ENCODE results near the gene RBBP8. TPM values are rescaled to one million over a fixed set of nuclear protein-coding genes. Genes with fewer than 3 reads are reported as not detected.

RBBP8 gene
- total RNA-seq, 1 donor from 2014 or later, result 30.4 TPM

DNA sequence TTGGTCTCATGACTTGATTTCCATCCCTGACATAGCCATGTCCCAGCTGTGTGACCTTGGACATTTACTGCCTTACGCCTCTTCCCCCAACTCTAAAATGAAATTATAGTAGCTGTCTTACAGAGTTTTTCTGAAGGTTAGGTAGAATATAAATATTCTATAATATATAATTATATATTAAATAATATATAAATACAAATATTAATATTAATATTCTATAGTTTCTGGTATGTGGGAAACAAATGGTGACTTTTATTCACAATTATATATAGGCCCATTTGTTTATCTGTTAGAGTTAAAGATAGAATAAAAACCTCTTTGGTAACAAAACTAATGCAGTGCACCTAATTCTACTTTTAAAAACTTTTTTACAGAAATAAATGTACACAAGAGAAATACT lies 1.7 kb downstream of the RBBP8 start:
- H3K27me3 ChIP-seq, result no peaks in the 10 kb centered on the region
- intact Hi-C loops (cut with DNase I), result no loop called here
- DNase-seq (no peak), ATAC-seq (no peak)
- TF ChIP-seq, protein P1, sequence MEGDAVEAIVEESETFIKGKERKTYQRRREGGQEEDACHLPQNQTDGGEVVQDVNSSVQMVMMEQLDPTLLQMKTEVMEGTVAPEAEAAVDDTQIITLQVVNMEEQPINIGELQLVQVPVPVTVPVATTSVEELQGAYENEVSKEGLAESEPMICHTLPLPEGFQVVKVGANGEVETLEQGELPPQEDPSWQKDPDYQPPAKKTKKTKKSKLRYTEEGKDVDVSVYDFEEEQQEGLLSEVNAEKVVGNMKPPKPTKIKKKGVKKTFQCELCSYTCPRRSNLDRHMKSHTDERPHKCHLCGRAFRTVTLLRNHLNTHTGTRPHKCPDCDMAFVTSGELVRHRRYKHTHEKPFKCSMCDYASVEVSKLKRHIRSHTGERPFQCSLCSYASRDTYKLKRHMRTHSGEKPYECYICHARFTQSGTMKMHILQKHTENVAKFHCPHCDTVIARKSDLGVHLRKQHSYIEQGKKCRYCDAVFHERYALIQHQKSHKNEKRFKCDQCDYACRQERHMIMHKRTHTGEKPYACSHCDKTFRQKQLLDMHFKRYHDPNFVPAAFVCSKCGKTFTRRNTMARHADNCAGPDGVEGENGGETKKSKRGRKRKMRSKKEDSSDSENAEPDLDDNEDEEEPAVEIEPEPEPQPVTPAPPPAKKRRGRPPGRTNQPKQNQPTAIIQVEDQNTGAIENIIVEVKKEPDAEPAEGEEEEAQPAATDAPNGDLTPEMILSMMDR (IDR thresholded peaks at IDR 0.05), result no peak
- no peaks in the 10 kb centered on the region for H3K9me3 ChIP-seq
- no peak overlapping the region for H3K4me3 ChIP-seq
- H3K4me1 ChIP-seq, result no peaks in the 10 kb centered on the region
- no peak overlapping the region for H3K27ac ChIP-seq
- H3K36me3 ChIP-seq, result peaks cover 15% of the 10 kb centered on the region

DNA sequence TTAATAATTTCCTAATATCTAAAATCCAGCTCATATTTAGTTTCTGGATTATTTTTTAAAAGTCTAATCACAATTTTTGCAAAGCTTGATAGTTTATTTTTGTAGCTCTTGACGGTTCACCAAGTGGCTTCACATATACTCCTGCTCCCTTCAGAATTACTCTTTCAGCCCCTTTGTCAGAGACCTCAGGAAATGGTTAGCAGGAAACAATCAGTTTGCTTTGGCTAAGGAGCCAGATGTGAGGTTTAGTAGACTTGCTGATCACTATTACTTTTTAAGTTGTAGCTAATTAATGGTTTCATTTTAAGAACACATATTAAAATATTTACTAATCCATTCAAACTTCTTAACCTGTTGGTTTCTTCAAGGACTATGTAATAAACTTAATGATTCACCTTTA lies 2.3 kb downstream of the RBBP8 start:
- DNase-seq, result no peak
- Histone ChIP-seq H3K36me3 (peaks cover 15% of the 10 kb centered on the region), H3K27me3 (no peaks in the 10 kb centered on the region), H3K4me3 (no peak overlapping the region), H3K4me1 (no peaks in the 10 kb centered on the region), H3K27ac (no peak overlapping the region), H3K9me3 (no peaks in the 10 kb centered on the region)
- TF ChIP-seq, protein P1 (IDR thresholded peaks at IDR 0.05), result no peak
- no peak for ATAC-seq
- intact Hi-C loops (cut with DNase I), result no loop called here

DNA sequence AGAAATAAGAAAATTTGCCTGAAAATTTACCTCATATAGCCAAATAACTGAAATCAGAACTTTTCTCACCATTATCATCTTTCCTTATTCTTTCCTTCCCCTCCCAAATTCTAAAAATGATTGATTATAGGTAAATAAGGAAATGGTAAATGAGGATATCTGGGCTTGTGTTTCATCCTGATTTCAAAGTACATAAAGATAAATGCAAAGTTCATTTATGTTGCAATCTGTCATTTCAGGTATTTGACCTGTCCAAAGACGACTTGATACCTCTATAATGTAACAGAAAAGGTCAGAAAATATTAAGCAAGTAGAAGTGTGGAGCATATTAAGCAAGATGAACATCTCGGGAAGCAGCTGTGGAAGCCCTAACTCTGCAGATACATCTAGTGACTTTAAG lies 3.4 kb downstream of the RBBP8 start:
- no peak for DNase-seq
- H3K4me3 ChIP-seq, result no peak overlapping the region
- no peaks in the 10 kb centered on the region for H3K27me3 ChIP-seq
- H3K36me3 ChIP-seq, result peaks cover 16% of the 10 kb centered on the region
- no peak for ATAC-seq
- H3K27ac ChIP-seq, result no peak overlapping the region
- no peaks in the 10 kb centered on the region for H3K9me3 ChIP-seq
- TF ChIP-seq, protein P1 (IDR thresholded peaks at IDR 0.05), result no peak
- H3K4me1 ChIP-seq, result no peaks in the 10 kb centered on the region
- intact Hi-C loops (cut with DNase I), result no loop called here

DNA sequence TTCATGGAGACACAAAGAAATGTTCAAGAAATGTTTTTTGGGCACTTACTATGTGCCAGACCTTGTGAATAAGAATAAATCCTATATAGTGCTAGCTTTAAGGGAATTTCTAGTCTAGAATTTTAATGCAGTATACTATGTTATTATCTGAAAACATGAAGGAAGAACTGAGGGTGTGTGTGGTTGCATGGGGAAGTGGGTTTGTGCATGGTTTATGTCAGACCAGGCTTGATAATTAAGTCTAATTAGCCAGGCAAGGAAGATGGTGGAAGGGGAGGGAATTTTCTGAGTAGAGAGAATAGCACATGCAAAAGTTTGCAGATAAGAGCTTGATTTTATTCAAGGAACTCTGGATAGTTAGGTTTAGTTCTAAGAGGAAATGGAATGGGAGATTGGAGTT lies 6.5 kb downstream of the RBBP8 start:
- Histone ChIP-seq H3K4me1 (no peaks in the 10 kb centered on the region), H3K36me3 (peaks cover 20% of the 10 kb centered on the region), H3K4me3 (no peak overlapping the region), H3K9me3 (no peaks in the 10 kb centered on the region), H3K27me3 (no peaks in the 10 kb centered on the region), H3K27ac (no peak overlapping the region)
- TF ChIP-seq, protein P1 (IDR thresholded peaks at IDR 0.05), result no peak
- DNase-seq, result no peak
- intact Hi-C loops (cut with DNase I), result no loop called here
- no peak for ATAC-seq

DNA sequence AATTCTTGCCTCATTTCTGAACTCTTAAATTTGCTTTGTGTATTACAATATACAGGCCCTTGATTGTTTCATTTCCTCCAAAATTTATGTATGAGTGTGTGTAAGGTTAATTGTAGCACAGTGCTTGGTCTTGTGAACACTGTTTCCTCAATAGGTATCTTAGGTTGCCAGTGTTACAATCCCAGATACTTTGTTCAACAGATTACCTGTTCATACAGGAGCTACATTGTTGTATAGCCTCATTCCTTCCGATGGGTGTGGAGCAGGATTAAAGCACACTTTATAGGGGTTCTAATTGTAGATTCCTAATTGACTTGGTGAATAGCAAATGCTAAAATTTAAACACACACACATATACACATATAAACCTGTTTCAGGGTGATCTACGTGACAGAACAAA lies 10.7 kb downstream of the RBBP8 start:
- H3K27me3 ChIP-seq, result no peaks in the 10 kb centered on the region
- DNase-seq (no peak), ATAC-seq (no peak)
- H3K4me3 ChIP-seq, result no peak overlapping the region
- H3K27ac ChIP-seq, result no peak overlapping the region
- TF ChIP-seq, protein P1 (IDR thresholded peaks at IDR 0.05), result no peak
- no peaks in the 10 kb centered on the region for H3K4me1 ChIP-seq
- intact Hi-C loops (cut with DNase I), result no loop called here
- H3K36me3 ChIP-seq, result peaks cover 14% of the 10 kb centered on the region
- no peaks in the 10 kb centered on the region for H3K9me3 ChIP-seq

DNA sequence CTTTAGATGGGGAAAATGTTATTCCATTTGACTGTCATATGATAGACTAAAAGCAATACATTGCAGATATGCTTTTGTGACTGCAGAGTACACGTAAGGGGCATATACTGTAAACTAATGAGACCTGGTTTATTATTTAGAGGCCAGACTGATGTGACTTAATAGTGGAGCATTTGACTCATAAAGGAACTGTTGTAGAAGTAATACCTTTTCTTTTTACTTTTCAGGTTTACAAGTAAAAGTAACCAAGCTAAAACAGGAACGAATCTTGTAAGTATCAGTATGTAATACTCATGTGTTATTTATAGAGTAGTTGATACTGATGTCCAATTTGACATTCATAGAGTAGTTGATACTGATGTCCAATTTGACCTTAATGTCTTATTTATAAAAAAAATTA lies 13.1 kb downstream of the RBBP8 start:
- ATAC-seq (no peak), DNase-seq (no peak)
- Histone ChIP-seq H3K36me3 (peaks cover 32% of the 10 kb centered on the region), H3K27me3 (no peaks in the 10 kb centered on the region), H3K4me1 (no peaks in the 10 kb centered on the region), H3K4me3 (no peak overlapping the region), H3K9me3 (no peaks in the 10 kb centered on the region), H3K27ac (no peak overlapping the region)
- intact Hi-C loops (cut with DNase I), result no loop called here
- TF ChIP-seq, protein P1 (IDR thresholded peaks at IDR 0.05), result no peak
